H1 (cell line): ENCODE data around the gene LMNA. TPM values are rescaled to one million over a fixed set of nuclear protein-coding genes. Genes with fewer than 3 reads are reported as not detected.

Experiments
- CTCF ChIA-PET: fragments of 300-600 bp; sonication (Branson Sonifier 250); formaldehyde crosslinking; loops from one replicate; lab custom pipeline; 2021; ENCODE audit not compliant: partially characterized antibody; lab: Charles Lee
- POLR2A ChIA-PET: fragments of 300-600 bp; sonication (Branson Sonifier 250); formaldehyde crosslinking; loops from one replicate; lab custom pipeline; 2021; ENCODE audit warnings: inconsistent platforms; ENCODE audit not compliant: partially characterized antibody; lab: Charles Lee
- DNase-seq, 2 experiments: peaks; one replicate each; pipeline versions ENCODE4 v3.0.0 to v3.0.0-alpha.2; 2010 to 2022; ENCODE audit warnings: low spot score in 2 of 2, low read depth in 1 of 2, mixed read lengths in 1 of 2
- FAIRE-seq: peaks from 2 replicates; lab custom pipeline; 2011; peaks lifted over from hg19 to GRCh38; lab: Jason Lieb, UNC
- H2AFZ ChIP-seq: 2 replicates; pipeline ENCODE4 v1.8.1; 2012; ENCODE audit warnings: low read length, inconsistent platforms
- H2AK5ac ChIP-seq: 2 replicates; pipeline ENCODE4 v1.6.1; 2013; ENCODE audit warnings: low read depth, low read length
- H2BK120ac ChIP-seq: replicated peaks from 2 replicates; pipeline ENCODE3; 2013; ENCODE audit warnings: low read depth, low read length, inconsistent platforms
- H2BK12ac ChIP-seq: 2 replicates; pipeline ENCODE4 v1.6.1; 2013; ENCODE audit warnings: low read depth, low read length
- H2BK15ac ChIP-seq: 2 replicates; pipeline ENCODE4 v1.6.1; 2013; ENCODE audit warnings: low read length
- H2BK20ac ChIP-seq: 2 replicates; pipeline ENCODE4 v1.6.1; 2013; ENCODE audit warnings: low read length
- H2BK5ac ChIP-seq: 2 replicates; pipeline ENCODE4 v1.6.1; 2013; ENCODE audit warnings: low read depth, low read length
- H3K14ac ChIP-seq: 2 replicates; pipeline ENCODE4 v1.6.1; 2013; ENCODE audit warnings: inconsistent platforms; ENCODE audit not compliant: insufficient read length
- H3K18ac ChIP-seq: 2 replicates; pipeline ENCODE4 v1.6.1; 2013; ENCODE audit warnings: low read length; ENCODE audit errors: extremely low read depth
- H3K23ac ChIP-seq: 2 replicates; pipeline ENCODE4 v1.6.1; 2013; ENCODE audit warnings: inconsistent platforms; ENCODE audit not compliant: insufficient read length
- H3K23me2 ChIP-seq: 2 replicates; pipeline ENCODE4 v1.6.1; 2013; ENCODE audit warnings: low read depth, low read length
- H3K27ac ChIP-seq: 2 replicates; pipeline ENCODE4 v1.6.1; 2011; ENCODE audit warnings: low read depth, low read length, inconsistent platforms
- H3K27me3 ChIP-seq, 4 experiments: replicated peaks in 1 of 4; 1 replicate in 1 of 4; 2 replicates in 3 of 4; pipeline versions ENCODE4 v1.6.1 to v1.8.1; 2011 to 2013; ENCODE audit warnings: low read length in 3 of 4, mild to moderate bottlenecking in 3 of 4, inconsistent platforms in 2 of 4, mixed read lengths in 2 of 4, moderate library complexity in 1 of 4; ENCODE audit not compliant: control insufficient read depth in 3 of 4, insufficient read depth in 3 of 4; ENCODE audit errors: extremely low read depth in 1 of 4
- H3K36me3 ChIP-seq, 4 experiments: 2 replicates each; pipeline versions ENCODE4 v1.6.1 to v1.8.1; 2011 to 2013; ENCODE audit warnings: mild to moderate bottlenecking in 4 of 4, low read length in 3 of 4, moderate library complexity in 2 of 4, control low read depth in 1 of 4, inconsistent platforms in 1 of 4; ENCODE audit not compliant: insufficient read depth in 4 of 4, control insufficient read depth in 2 of 4
- H3K4ac ChIP-seq: replicated peaks from 2 replicates; pipeline ENCODE3; 2013; ENCODE audit warnings: low read length, low read depth, mixed read lengths, inconsistent platforms; ENCODE audit not compliant: insufficient read length
- H3K4me1 ChIP-seq, 4 experiments: replicated peaks in 1 of 4; 1 replicate in 1 of 4; 2 replicates in 3 of 4; pipeline versions ENCODE4 v1.6.1 to v1.8.1; 2011 to 2013; ENCODE audit warnings: low read length in 3 of 4, inconsistent platforms in 2 of 4, mixed read lengths in 1 of 4; ENCODE audit not compliant: insufficient read depth in 4 of 4, control insufficient read depth in 3 of 4
- H3K4me2 ChIP-seq, 2 experiments: 2 replicates each; pipeline versions ENCODE4 v1.6.1 to v1.8.1; 2011 to 2013; ENCODE audit warnings: low read depth in 2 of 2, low read length in 2 of 2, control low read depth in 1 of 2, inconsistent platforms in 1 of 2, mild to moderate bottlenecking in 1 of 2; ENCODE audit not compliant: insufficient read depth in 1 of 2
- H3K4me3 ChIP-seq, 4 experiments: fragments of 200-600, 300-600 bp in 1 of 4; sonication (generic), shearing (Covaris generic), sonication (Bioruptor Twin) in 1 of 4; 2 replicates each; pipeline versions ENCODE4 v1.5.1 to v1.8.1; 2011 to 2016; ENCODE audit warnings: low read length in 4 of 4, low read depth in 3 of 4, control low read depth in 2 of 4, inconsistent platforms in 2 of 4, mild to moderate bottlenecking in 2 of 4, mixed read lengths in 1 of 4, moderate library complexity in 1 of 4; ENCODE audit not compliant: insufficient read depth in 2 of 4; ENCODE audit errors: extremely low read depth in 1 of 4
- H3K56ac ChIP-seq: replicated peaks from 2 replicates; pipeline ENCODE3; 2013; ENCODE audit warnings: low read depth, mild to moderate bottlenecking, mixed read lengths, low read length, inconsistent platforms; ENCODE audit not compliant: insufficient read length
- H3K79me1 ChIP-seq: 2 replicates; pipeline ENCODE4 v1.6.1; 2013; ENCODE audit warnings: low read depth, low read length, control low read depth
- H3K79me2 ChIP-seq, 2 experiments: 2 replicates each; pipeline versions ENCODE4 v1.6.1 to v1.8.1; 2012 to 2013; ENCODE audit warnings: low read length in 2 of 2, mild to moderate bottlenecking in 2 of 2, inconsistent platforms in 1 of 2; ENCODE audit not compliant: insufficient read depth in 2 of 2, control insufficient read depth in 1 of 2
- H3K9ac ChIP-seq, 4 experiments: replicated peaks in 1 of 4; 1 replicate in 1 of 4; 2 replicates in 3 of 4; pipeline versions ENCODE4 v1.6.1 to v1.8.1; 2011 to 2013; ENCODE audit warnings: low read depth in 3 of 4, low read length in 3 of 4, control low read depth in 2 of 4, mild to moderate bottlenecking in 2 of 4, moderate library complexity in 2 of 4, inconsistent platforms in 1 of 4; ENCODE audit errors: extremely low read depth in 1 of 4
- H3K9me3 ChIP-seq, 2 experiments: 2 replicates each; pipeline versions ENCODE4 v1.6.1 to v1.8.1; 2012 to 2013; ENCODE audit warnings: mild to moderate bottlenecking in 2 of 2, moderate library complexity in 2 of 2, control low read depth in 1 of 2, inconsistent platforms in 1 of 2, low read depth in 1 of 2, low read length in 1 of 2, mixed read lengths in 1 of 2; ENCODE audit not compliant: insufficient read depth in 2 of 2
- H4K20me1 ChIP-seq, 2 experiments: replicated peaks in 1 of 2; 2 replicates each; pipeline versions ENCODE3 to v1.8.1; 2011 to 2013; ENCODE audit warnings: inconsistent platforms in 2 of 2, low read length in 2 of 2, mild to moderate bottlenecking in 1 of 2; ENCODE audit not compliant: insufficient read depth in 2 of 2, control insufficient read depth in 1 of 2
- H4K5ac ChIP-seq: 2 replicates; pipeline ENCODE4 v1.6.1; 2013; ENCODE audit warnings: low read length, low read depth, mixed read lengths, inconsistent platforms; ENCODE audit not compliant: insufficient read length
- H4K8ac ChIP-seq: 2 replicates; pipeline ENCODE4 v1.8.0; 2013; ENCODE audit warnings: mild to moderate bottlenecking, moderate library complexity, low read length, inconsistent platforms; ENCODE audit not compliant: insufficient read depth; ENCODE audit errors: extremely low read depth
- H4K91ac ChIP-seq: replicated peaks from 2 replicates; pipeline ENCODE3; 2013; ENCODE audit warnings: low read length, mixed read lengths, inconsistent platforms; ENCODE audit not compliant: insufficient read length
- FOSL1 ChIP-seq: IDR thresholded peaks from 2 replicates; pipeline ENCODE4 v1.6.1; 2011; ENCODE audit warnings: mild to moderate bottlenecking, low read depth, low read length, moderate library complexity; ENCODE audit not compliant: insufficient read depth
- KDM1A ChIP-seq: fragments of 200-600, 300-600 bp; sonication (generic); IDR thresholded peaks from 2 replicates; pipeline ENCODE4 v1.7.1; 2016; ENCODE audit warnings: mild to moderate bottlenecking, low read length, borderline replicate concordance
- RNF2 ChIP-seq: fragments of 200-900, 300-1000 bp; sonication (generic); IDR thresholded peaks from 2 replicates; pipeline ENCODE4 v1.7.1; 2016; ENCODE audit warnings: borderline replicate concordance, low read depth, mild to moderate bottlenecking, antibody characterized with exemption, low read length; ENCODE audit not compliant: poor library complexity, severe bottlenecking; ENCODE audit errors: missing control alignments
- SRF ChIP-seq: IDR thresholded peaks from 2 replicates; pipeline ENCODE4 v1.6.1; 2011; ENCODE audit warnings: mild to moderate bottlenecking, low read depth, low read length, moderate library complexity
- YY1 ChIP-seq: IDR thresholded peaks from 2 replicates; pipeline ENCODE4 v1.6.1; 2011; ENCODE audit warnings: low read depth, mild to moderate bottlenecking, low read length
- WGBS, 2 experiments: shearing (Covaris generic) in 1 of 2; methylation state at CpG; one replicate each; pipeline versions ENCODE4 v1.1.6 to v1.1.7; 2013 to 2015; ENCODE audit warnings: low lambda C conversion rate in 2 of 2, mixed read lengths in 2 of 2, inconsistent platforms in 1 of 2, low coverage in 1 of 2, missing lambda C conversion rate in 1 of 2; ENCODE audit not compliant: insufficient replicate concordance in 2 of 2, insufficient coverage in 1 of 2, insufficient read length in 1 of 2; ENCODE audit errors: extremely low coverage in 1 of 2, missing lambda C conversion rate in 1 of 2; 5-methylcytosine and 5-hydroxymethylcytosine counted together
- polyA plus RNA-seq, 7 experiments: library from polyadenylated mRNA; depleted of rRNA in 3 of 7; stranded (reverse) in 5 of 7; unstranded in 2 of 7; fragments of >200 nt in 5 of 7; fragments of 200-250 nt in 2 of 7; gene quantifications; 1 replicate in 5 of 7; 2 replicates in 1 of 7; 4 replicates in 1 of 7; pipeline versions ENCODE4 v1.2.1 to v1.2.3, GENCODE V29; 2011 to 2013; ENCODE audit warnings: missing spikeins in 2 of 7, mixed read lengths in 2 of 7
- total RNA-seq: library from RNA; stranded (reverse); fragmentation: NEBNext Ultra II Directional; extraction: Animal tissue kit (Norgen Biotek cat#: 25700); gene quantifications from 2 replicates; pipeline ENCODE4 v1.2.1, GENCODE V29; 2021

LMNA gene
- total and polyA plus RNA-seq, 2 of the 8 experiments (the other 6 are each of a cell fraction or from before 2014, with no cell fraction given), result 25.8 to 46.8 TPM

DNA sequence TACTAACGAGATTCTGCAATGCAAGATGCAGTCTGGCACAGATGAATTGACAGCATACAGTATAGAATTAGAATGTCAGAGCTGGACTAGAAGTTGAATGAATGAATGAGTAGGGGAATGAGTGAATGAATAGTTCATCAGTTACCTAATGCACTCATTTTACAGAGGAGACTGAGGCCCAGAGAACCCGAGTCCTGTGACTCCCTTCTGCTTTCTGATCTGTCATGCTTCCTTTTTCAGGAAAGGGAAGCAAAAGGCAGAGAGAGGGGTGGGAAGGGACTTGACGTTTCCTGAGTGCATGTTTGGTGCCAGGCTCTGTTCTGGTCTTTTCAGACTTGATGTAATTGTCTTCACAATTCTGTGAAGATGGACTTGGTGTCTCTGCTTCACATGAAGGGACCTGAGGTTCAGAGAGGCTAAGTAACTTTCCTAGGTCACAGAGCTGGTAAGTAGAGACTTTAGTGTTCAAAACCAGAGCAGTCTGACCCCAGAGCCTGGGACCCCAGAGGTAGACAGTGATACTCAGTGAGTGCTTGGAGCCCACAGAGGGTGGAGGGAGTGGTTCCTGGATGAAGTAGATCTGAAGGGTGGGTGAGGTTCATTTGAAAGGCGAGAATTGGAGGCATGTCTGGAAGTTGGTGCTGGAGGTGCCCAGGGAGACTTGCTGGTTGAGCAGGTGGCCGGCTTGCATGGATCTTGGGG lies 24.2 kb upstream of the LMNA start:
- Histone ChIP-seq H3K4me2 (no peak overlapping the region), H3K27me3 (no peaks in the 10 kb centered on the region), H4K91ac (no peak overlapping the region), H3K79me2 (peaks cover 0 to 16% of the 10 kb centered on the region in 2 experiments; a peak in 3 of 4 replicates), H3K18ac (no peak overlapping the region), H2BK20ac (no peak overlapping the region; the same call in 1 of the 2 replicates), H4K5ac (no peak overlapping the region), H3K4me1 (peaks cover 2 to 10% (median 4%) of the 10 kb centered on the region in 4 experiments; a peak in 6 of 7 replicates), H3K9me3 (no peaks in the 10 kb centered on the region), H2BK15ac (no peak overlapping the region), H2BK120ac (no peak overlapping the region), H3K14ac (no peak overlapping the region), H3K23me2 (no peaks in the 10 kb centered on the region), H4K8ac (no peak overlapping the region), H2AFZ (no peak overlapping the region), H4K20me1 (peaks cover 4 to 12% of the 10 kb centered on the region in 2 experiments), H2BK12ac (no peak overlapping the region; the same call in 1 of the 2 replicates), H2AK5ac (no peak overlapping the region), H3K27ac (no peak overlapping the region), H3K4me3 (no peak overlapping the region), H3K23ac (no peak overlapping the region), H2BK5ac (no peak overlapping the region), H3K9ac (no peak overlapping the region), H3K56ac (no peak overlapping the region), H3K79me1 (peaks cover 2% of the 10 kb centered on the region; the same call in 1 of the 2 replicates), H3K4ac (no peak overlapping the region), H3K36me3 (peaks cover 0 to 4% (median under 1%) of the 10 kb centered on the region in 4 experiments; a peak in 2 of 8 replicates)
- ChIA-PET CTCF (interaction anchor here (0.6 to 29.5 kb wide), 19 partner anchors 10 to 154 kb away, joined by 3 to 1994 read pairs (median 4); partner anchors contain the start of genes LMNA, RAB25, SEMA4A and SSR2), POLR2A (interaction anchor here (0.7 to 29.6 kb wide), 6 partner anchors 10 to 35 kb away, joined by 3 to 763 read pairs (median 4); partner anchors contain the start of gene LMNA)
- DNase-seq (no peak), FAIRE-seq (no peak)
- WGBS, 2 experiments, result 54% methylated on average over 5 of the region's 5 CpGs; no CpG with 5 or more reads in 1 of the 2 experiments
- TF ChIP-seq SRF (no peak), FOSL1 (no peak), RNF2 (no peak), KDM1A (no peak), YY1 (no peak)
